K562 (cell line): Measurements from ENCODE around the gene PCED1B. TPM values are rescaled to one million over a fixed set of nuclear protein-coding genes. Genes with fewer than 3 reads are reported as not detected.
A peak's percentile ranks its signal among the peaks of the same experiment; 100 is the strongest.

Experiments
- ATAC-seq: fragments of 200-7000 bp; cut with Tn5 transposase; 3 replicates; pipeline ENCODE4 v1.9.1; 2020; ENCODE audit warnings: moderate library complexity
- BruUV-seq: library from RNA; stranded (reverse); fragments of 400-500 nt; replicated peaks from 2 replicates; lab custom pipeline; 2021; lab: Mats Ljungman, UMichigan
- CTCF ChIA-PET: fragments of 300-600 bp; formaldehyde crosslinking; extraction: SDS; loops from one replicate; lab custom pipeline; 2021; ENCODE audit warnings: low intra/inter-chr PET ratio; lab: Yijun Ruan, JAX
- POLR2A ChIA-PET: fragments of 300-600, 350-650 bp; sonication (Branson Sonifier 250); formaldehyde crosslinking; extraction: SDS; loops from one replicate; lab custom pipeline; 2021; ENCODE audit warnings: antibody characterized with exemption, inconsistent platforms; lab: Yijun Ruan, JAX
- DNase-seq, 4 experiments: peaks; one replicate each; pipeline versions ENCODE4 v3.0.0 to v3.0.0-alpha.2; 2011 to 2018; ENCODE audit warnings: low spot score in 3 of 4, mixed read lengths in 3 of 4; ENCODE audit errors: extremely low read depth in 1 of 4
- FAIRE-seq: peaks from 2 replicates; lab custom pipeline; 2011; peaks lifted over from hg19 to GRCh38; lab: Jason Lieb, UNC
- H2AFZ ChIP-seq: 2 replicates; pipeline ENCODE4 v1.6.0; 2011; ENCODE audit warnings: low read depth, low read length, control low read depth, inconsistent platforms
- H3K27ac ChIP-seq: fragments of 200-600 bp; 3 replicates; pipeline ENCODE4 v1.8.0; 2011; ENCODE audit warnings: low read depth, mild to moderate bottlenecking, control low read depth, inconsistent platforms, low read length, moderate library complexity, mixed read lengths; ENCODE audit errors: extremely low read depth
- H3K27me3 ChIP-seq, 2 experiments: fragments of 300-600 bp in 1 of 2; 2 replicates in 1 of 2; 3 replicates in 1 of 2; pipeline versions ENCODE4 v1.6.0 to v1.8.0; 2011; ENCODE audit warnings: inconsistent platforms in 2 of 2, low read length in 2 of 2, mild to moderate bottlenecking in 1 of 2, mixed read lengths in 1 of 2, moderate library complexity in 1 of 2; ENCODE audit not compliant: control insufficient read depth in 2 of 2, insufficient read depth in 2 of 2
- H3K36me3 ChIP-seq: fragments of 300-600 bp; 3 replicates; pipeline ENCODE4 v1.8.0; 2011; ENCODE audit warnings: mild to moderate bottlenecking, low read length, inconsistent platforms; ENCODE audit not compliant: control insufficient read depth, insufficient read depth
- H3K4me1 ChIP-seq, 2 experiments: fragments of 200-600 bp in 1 of 2; replicated peaks in 1 of 2; 2 replicates in 1 of 2; 3 replicates in 1 of 2; pipeline versions ENCODE4 v1.5.1 to v1.8.0; 2011; ENCODE audit warnings: inconsistent platforms in 2 of 2, low read length in 2 of 2, mild to moderate bottlenecking in 1 of 2, mixed read lengths in 1 of 2, moderate library complexity in 1 of 2; ENCODE audit not compliant: control insufficient read depth in 2 of 2, insufficient read depth in 2 of 2
- H3K4me2 ChIP-seq: 2 replicates; pipeline ENCODE4 v1.6.1; 2011; ENCODE audit warnings: low read length, control low read depth, inconsistent platforms, mixed read lengths; ENCODE audit not compliant: insufficient read depth
- H3K4me3 ChIP-seq: fragments of 200-600 bp; sonication (generic), shearing (Covaris generic); 2 replicates; pipeline ENCODE4 v1.5.1; 2016; ENCODE audit warnings: control low read depth, inconsistent platforms
- H3K79me2 ChIP-seq: fragments of 200-600 bp; 3 replicates; pipeline ENCODE4 v1.8.0; 2011; ENCODE audit warnings: low read length, inconsistent platforms; ENCODE audit not compliant: control insufficient read depth, insufficient read depth
- H3K9ac ChIP-seq, 2 experiments: 2 replicates each; pipeline versions ENCODE4 v1.6.0 to v1.6.1; 2011; ENCODE audit warnings: low read depth in 2 of 2, low read length in 2 of 2, control low read depth in 1 of 2, inconsistent platforms in 1 of 2, mild to moderate bottlenecking in 1 of 2, mixed read lengths in 1 of 2; ENCODE audit not compliant: insufficient read depth in 1 of 2
- H3K9me1 ChIP-seq: one replicate; pipeline ENCODE4 v1.6.0; 2011; ENCODE audit warnings: inconsistent platforms, mild to moderate bottlenecking, low read length, moderate library complexity; ENCODE audit not compliant: control insufficient read depth, insufficient read depth
- H3K9me3 ChIP-seq: replicated peaks from 2 replicates; pipeline ENCODE4 v1.5.1; 2011; ENCODE audit warnings: low read depth, low read length, inconsistent platforms; ENCODE audit not compliant: control insufficient read depth, insufficient read depth
- H4K20me1 ChIP-seq: replicated peaks from 2 replicates; pipeline ENCODE4 v1.6.1; 2011; ENCODE audit warnings: low read length, inconsistent platforms, mixed read lengths; ENCODE audit not compliant: control insufficient read depth, insufficient read depth
- CBX1 ChIP-seq: sonication (generic); IDR thresholded peaks from 2 replicates; pipeline ENCODE4 v1.6.1; 2016; ENCODE audit warnings: antibody characterized with exemption, low read depth, mild to moderate bottlenecking
- CBX3 ChIP-seq, 2 experiments: IDR thresholded peaks; 1 replicate in 1 of 2; 2 replicates in 1 of 2; pipeline ENCODE4 v1.6.1; 2012; ENCODE audit warnings: inconsistent platforms in 2 of 2, low read length in 2 of 2, borderline replicate concordance in 1 of 2, control low read depth in 1 of 2
- ELF2 ChIP-seq: fragments of 250-450 bp; sonication (Bioruptor Pico); IDR thresholded peaks from 2 replicates; pipeline ENCODE4 v1.5.0; 2021; ENCODE audit warnings: mild to moderate bottlenecking
- HMBOX1 ChIP-seq: sonication (generic); IDR thresholded peaks from 2 replicates; pipeline ENCODE4 v1.6.1; 2016
- RBM25 ChIP-seq: fragments of 200-400 bp; formaldehyde crosslinking; IDR thresholded peaks from 2 replicates; pipeline ENCODE4 v1.6.1; 2018; ENCODE audit warnings: low read length, low read depth, moderate library complexity; ENCODE audit not compliant: severe bottlenecking
- ZNF134 ChIP-seq: fragments of 250-450 bp; sonication (Bioruptor Pico); conservative IDR thresholded peaks from 2 replicates; pipeline ENCODE4 v1.4.0; 2020
- WGBS: fragments of 100-300 bp; shearing (Covaris generic); methylation state at CpG from one replicate; pipeline ENCODE4 v1.1.6; 2016; ENCODE audit warnings: low coverage, mixed read lengths; ENCODE audit not compliant: insufficient coverage; ENCODE audit errors: missing lambda C conversion rate; 5-methylcytosine and 5-hydroxymethylcytosine counted together
- in situ Hi-C: fragments of 300-500 bp; cut with MboI; formaldehyde crosslinking; loops from 4 replicates; pipeline ENCODE4 v1.15.0; 2018; ENCODE audit warnings: inconsistent platforms, mixed read lengths
- intact Hi-C: fragments of 100-400 bp; cut with micrococcal nuclease; formaldehyde crosslinking; loops from 2 replicates; pipeline ENCODE4 v1.14.2; 2022
- polyA plus RNA-seq, 8 experiments: library from polyadenylated mRNA; depleted of rRNA in 4 of 8; stranded (reverse) in 5 of 8; unstranded in 3 of 8; fragments of >200 nt; fragmentation: Nextera tagmentation in 2 of 8; fragmentation: Illumina TruSeq in 1 of 8; extraction: Ambion mirVana in 2 of 8; extraction: Trizol in 1 of 8; gene quantifications; 2 replicates each; pipeline versions ENCODE4 v1.2.1 to v1.2.3, GENCODE V29; 2011 to 2014; ENCODE audit warnings: inconsistent platforms in 1 of 8, missing spikeins in 1 of 8
- total RNA-seq, 7 experiments: library from RNA; depleted of rRNA in 6 of 7; stranded (reverse); fragments of >200 nt in 6 of 7; fragmentation: Illumina TruSeq in 2 of 7; extraction: Trizol in 2 of 7; gene quantifications; 2 replicates each; pipeline versions ENCODE4 v1.2.1 to v1.2.3, GENCODE V29; 2011 to 2021; ENCODE audit warnings: low replicate concordance in 1 of 7
- TF ChIP-seq, protein P1 (sequence below), 3 experiments: IDR thresholded peaks in 2 of 3; conservative IDR thresholded peaks in 1 of 3; 2 replicates each; pipeline ENCODE4 v1.5.1; 2011 to 2012; ENCODE audit warnings: low read length in 3 of 3, mild to moderate bottlenecking in 3 of 3, control low read depth in 2 of 3, improper control_type of control experiment in 1 of 3, inconsistent platforms in 1 of 3, low read depth in 1 of 3, mixed read lengths in 1 of 3, moderate library complexity in 1 of 3; ENCODE audit not compliant: insufficient read depth in 2 of 3

Gene PCED1B
- total and polyA plus RNA-seq, 9 of the 15 experiments (the other 6 are each of a cell fraction or from before 2014, with no cell fraction given), result 1.2 to 9.3 (median 2.5) TPM

- TF ChIP-seq, protein P1, sequence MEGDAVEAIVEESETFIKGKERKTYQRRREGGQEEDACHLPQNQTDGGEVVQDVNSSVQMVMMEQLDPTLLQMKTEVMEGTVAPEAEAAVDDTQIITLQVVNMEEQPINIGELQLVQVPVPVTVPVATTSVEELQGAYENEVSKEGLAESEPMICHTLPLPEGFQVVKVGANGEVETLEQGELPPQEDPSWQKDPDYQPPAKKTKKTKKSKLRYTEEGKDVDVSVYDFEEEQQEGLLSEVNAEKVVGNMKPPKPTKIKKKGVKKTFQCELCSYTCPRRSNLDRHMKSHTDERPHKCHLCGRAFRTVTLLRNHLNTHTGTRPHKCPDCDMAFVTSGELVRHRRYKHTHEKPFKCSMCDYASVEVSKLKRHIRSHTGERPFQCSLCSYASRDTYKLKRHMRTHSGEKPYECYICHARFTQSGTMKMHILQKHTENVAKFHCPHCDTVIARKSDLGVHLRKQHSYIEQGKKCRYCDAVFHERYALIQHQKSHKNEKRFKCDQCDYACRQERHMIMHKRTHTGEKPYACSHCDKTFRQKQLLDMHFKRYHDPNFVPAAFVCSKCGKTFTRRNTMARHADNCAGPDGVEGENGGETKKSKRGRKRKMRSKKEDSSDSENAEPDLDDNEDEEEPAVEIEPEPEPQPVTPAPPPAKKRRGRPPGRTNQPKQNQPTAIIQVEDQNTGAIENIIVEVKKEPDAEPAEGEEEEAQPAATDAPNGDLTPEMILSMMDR (IDR thresholded peaks at IDR 0.05 in 2 of 3, conservative IDR thresholded peaks at IDR 0.05 in 1 of 3; ENCODE audit: insufficient read depth in 2 of 3, low read depth in 1 of 3, low read length in 3 of 3), result no peak
Measured at GRCh38 chr12:47080725-47081502, 1.5 kb downstream of the PCED1B start (continued).

DNA sequence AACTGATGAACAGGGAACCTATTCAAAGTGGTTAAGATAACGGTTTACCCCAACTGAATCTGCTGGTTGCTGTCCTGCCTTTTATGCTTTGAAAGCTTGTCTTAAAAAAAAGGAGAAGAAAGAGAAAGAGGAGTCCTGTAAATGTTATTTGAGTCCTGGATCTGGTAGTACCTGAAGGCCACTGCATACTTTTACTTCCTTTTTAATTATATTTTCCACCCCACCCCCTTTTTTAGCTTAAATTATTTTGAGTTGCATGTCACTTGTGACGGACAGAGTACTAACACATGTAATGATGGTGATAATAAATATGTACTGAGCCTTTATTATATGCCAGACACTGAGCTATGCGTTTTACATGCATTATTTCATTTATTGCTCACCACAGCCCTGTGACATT, 2.9 kb downstream of the PCED1B start:
- no peaks in the 10 kb centered on the region for H4K20me1 ChIP-seq
- H3K9me1 ChIP-seq, result no peaks in the 10 kb centered on the region
- no peaks in the 10 kb centered on the region for H3K9me3 ChIP-seq
- TF ChIP-seq CBX1 (no peak), HMBOX1 (0 out of 2 replicates have a peak, but pooled peaks have one; percentile 2), RBM25 (peak; percentile 23), ZNF134 (CRISPR knock-in tag) (no peak), CBX3 (IDR thresholded peaks at IDR 0.05; ENCODE audit: borderline replicate concordance in 1 of 2, low read length in 2 of 2) (no peak), ELF2 (0 out of 2 replicates have a peak, but pooled peaks have one; percentile 16)
- H3K79me2 ChIP-seq, result no peaks in the 10 kb centered on the region; the same call in 2 of the 3 replicates
- WGBS, result 29% methylated on average over 3 of the region's 3 CpGs
- H3K9ac ChIP-seq, result no peak overlapping the region
- FAIRE-seq, result no peak
- no TSS peak for BruUV-seq
- H2AFZ ChIP-seq, result no peak overlapping the region
- intact Hi-C loops (loop anchor here (5.0 kb wide), 4 partner anchors 85 to 315 kb away; no protein-coding TSS in a partner anchor), in situ Hi-C loops (no loop called here)
- POLR2A ChIA-PET, result interaction anchor here (1.0 to 2.4 kb wide), 3 partner anchors 11 to 26 kb away, joined by 3 to 9 read pairs (median 4); no protein-coding TSS in a partner anchor
- H3K27ac ChIP-seq, result peak overlapping the region; percentile 7; the same call in 1 of the 3 replicates
- no peak for ATAC-seq
- no peak overlapping the region for H3K4me2 ChIP-seq
- H3K36me3 ChIP-seq, result no peaks in the 10 kb centered on the region
- H3K27me3 ChIP-seq, result no peaks in the 10 kb centered on the region; a peak in 1 of 5 replicates
- CTCF ChIA-PET, result interaction anchor here (0.6 kb wide), 1 partner anchor 284 kb away, joined by 3 read pairs; no protein-coding TSS in a partner anchor
- no peak overlapping the region for H3K4me3 ChIP-seq
- DNase-seq, result no peak
- H3K4me1 ChIP-seq, result peaks cover 22 to 23% of the 10 kb centered on the region in 2 experiments
